Measurements from ENCODE around the gene DIPK1C. TPM values are rescaled to one million over a fixed set of nuclear protein-coding genes. Genes with fewer than 3 reads are reported as not detected.

Gene DIPK1C
- total and polyA plus RNA-seq, 10 of the 15 experiments (the other 5 are each of a cell fraction or from before 2014, with no cell fraction given): not detected

DNA sequence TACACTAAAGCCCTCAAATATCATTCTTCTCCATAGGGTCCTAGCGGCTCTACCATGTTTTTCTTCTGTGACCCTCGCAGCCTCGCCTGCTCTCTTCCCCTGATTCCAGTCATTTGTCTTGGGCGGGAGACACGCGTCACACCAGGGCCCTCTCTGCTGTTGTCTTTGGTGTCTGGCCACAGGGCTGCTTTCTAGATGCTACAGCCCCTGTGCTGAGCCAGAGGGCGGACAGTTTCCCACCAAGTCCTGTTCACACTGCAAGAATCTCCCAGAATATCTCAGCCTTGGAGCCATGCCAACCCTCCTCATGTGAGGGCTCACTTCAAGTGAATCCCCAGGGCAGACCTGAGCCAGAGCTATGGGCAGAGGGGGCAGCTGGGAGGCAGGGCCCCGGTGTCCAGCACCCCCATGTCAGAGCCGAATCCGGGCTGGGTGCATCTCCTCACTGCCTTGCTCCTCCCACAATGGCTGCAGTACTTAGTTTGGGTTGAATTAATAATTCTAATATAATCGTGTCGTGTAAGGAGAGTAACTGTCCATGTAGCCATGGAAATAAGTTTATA is 42.1 kb downstream of the DIPK1C start:
- H4K20me1 ChIP-seq (ENCODE audit: control insufficient read depth, insufficient read depth): no peaks in the 10 kb centered on the region
- no peak overlapping the region for H3K4me3 ChIP-seq
- 51% methylated on average over 12 of the region's 12 CpGs for WGBS (ENCODE audit: insufficient coverage, insufficient replicate concordance, low lambda C conversion rate, missing lambda C conversion rate)
- in situ Hi-C loops (cut with MboI): no loop called here
- ChIA-PET POLR2A (no interaction called here), RAD21 (ENCODE audit: unreplicated experiment) (no interaction called here), SMC1A (ENCODE audit: uncharacterized antibody, unreplicated experiment) (no interaction called here), CTCF (no interaction called here)
- BruUV-seq (replicated peaks): no TSS peak
- ATAC-seq (no peak), DNase-seq (ENCODE audit: low read depth, low spot score) (no peak), FAIRE-seq (no peak)
- H3K27me3 ChIP-seq (replicated peaks in 1 of 2; ENCODE audit: control insufficient read depth in 2 of 2, insufficient read depth in 2 of 2, low read length in 1 of 2): peaks cover 4 to 11% of the 10 kb centered on the region in 2 experiments; a peak in 3 of 4 replicates
- H3K79me2 ChIP-seq (ENCODE audit: control insufficient read depth, insufficient read depth, low read length): no peaks in the 10 kb centered on the region
- no peaks in the 10 kb centered on the region for H3K36me3 ChIP-seq (ENCODE audit: control insufficient read depth in 2 of 2, insufficient read depth in 2 of 2, low read length in 1 of 2)
- no peak overlapping the region for H2AFZ ChIP-seq (ENCODE audit: control insufficient read depth, low read depth, low read length)
- intact Hi-C loops (cut with micrococcal nuclease; ENCODE audit: unreplicated experiment): no loop called here
- H3K4me1 ChIP-seq (ENCODE audit: control insufficient read depth, insufficient read depth, low read length): no peaks in the 10 kb centered on the region
- no peak overlapping the region for H3K27ac ChIP-seq (ENCODE audit: control insufficient read depth, insufficient read depth)
- no peak overlapping the region for H3K4me2 ChIP-seq (ENCODE audit: control insufficient read depth, insufficient read depth)
- no peaks in the 10 kb centered on the region; the same call in 2 of the 3 replicates for H3K9me3 ChIP-seq (replicated peaks; ENCODE audit: control insufficient read depth, insufficient read depth, low read length)
- no peak overlapping the region for H3K9ac ChIP-seq (ENCODE audit: control insufficient read depth, insufficient read depth, low read length)
- no peak for TF ChIP-seq MYC (IDR thresholded peaks at IDR 0.05; ENCODE audit: insufficient read depth, insufficient read length, insufficient replicate concordance, low read length, severe bottlenecking)
- TF ChIP-seq SUPT20H (IDR thresholded peaks at IDR 0.05; ENCODE audit: borderline replicate concordance, control insufficient read depth, low read depth, low read length): no peak
- no peak for TF ChIP-seq NFYB (IDR thresholded peaks at IDR 0.05; ENCODE audit: insufficient read depth, low read depth, low read length)
- no peak for TF ChIP-seq JUNB (IDR thresholded peaks at IDR 0.05)
- no peak for TF ChIP-seq ZZZ3 (IDR thresholded peaks at IDR 0.05; ENCODE audit: control insufficient read depth, insufficient read length, low read depth)
- TF ChIP-seq CBX3 (IDR thresholded peaks at IDR 0.05; ENCODE audit: borderline replicate concordance, low read depth): no peak

- no peaks in the 10 kb centered on the region for H3K36me3 ChIP-seq (ENCODE audit: control insufficient read depth in 2 of 2, insufficient read depth in 2 of 2, low read length in 1 of 2)
- peaks cover 4 to 6% of the 10 kb centered on the region in 2 experiments; a peak in 3 of 4 replicates for H3K27me3 ChIP-seq (replicated peaks in 1 of 2; ENCODE audit: control insufficient read depth in 2 of 2, insufficient read depth in 2 of 2, low read length in 1 of 2)
- H3K4me3 ChIP-seq: no peak overlapping the region
- ATAC-seq: no peak
- ChIA-PET SMC1A (ENCODE audit: uncharacterized antibody, unreplicated experiment) (no interaction called here), CTCF (no interaction called here), POLR2A (no interaction called here), RAD21 (ENCODE audit: unreplicated experiment) (no interaction called here)
- H3K4me2 ChIP-seq (ENCODE audit: control insufficient read depth, insufficient read depth): no peak overlapping the region
- intact Hi-C loops (cut with micrococcal nuclease; ENCODE audit: unreplicated experiment): no loop called here
- H3K9me3 ChIP-seq (replicated peaks; ENCODE audit: control insufficient read depth, insufficient read depth, low read length): no peaks in the 10 kb centered on the region; the same call in 2 of the 3 replicates
- H3K4me1 ChIP-seq (ENCODE audit: control insufficient read depth, insufficient read depth, low read length): no peaks in the 10 kb centered on the region
- FAIRE-seq: no peak
- H4K20me1 ChIP-seq (ENCODE audit: control insufficient read depth, insufficient read depth): no peaks in the 10 kb centered on the region
- no peak overlapping the region for H2AFZ ChIP-seq (ENCODE audit: control insufficient read depth, low read depth, low read length)
- H3K9ac ChIP-seq (ENCODE audit: control insufficient read depth, insufficient read depth, low read length): no peak overlapping the region
- DNase-seq (ENCODE audit: low read depth, low spot score): no peak
- in situ Hi-C loops (cut with MboI): no loop called here
- WGBS (ENCODE audit: insufficient coverage, insufficient replicate concordance, low lambda C conversion rate, missing lambda C conversion rate): 13% methylated on average over 7 of the region's 7 CpGs
- no peaks in the 10 kb centered on the region for H3K79me2 ChIP-seq (ENCODE audit: control insufficient read depth, insufficient read depth, low read length)
- no TSS peak for BruUV-seq (replicated peaks)
- no peak overlapping the region for H3K27ac ChIP-seq (ENCODE audit: control insufficient read depth, insufficient read depth)
- TF ChIP-seq, protein P1, sequence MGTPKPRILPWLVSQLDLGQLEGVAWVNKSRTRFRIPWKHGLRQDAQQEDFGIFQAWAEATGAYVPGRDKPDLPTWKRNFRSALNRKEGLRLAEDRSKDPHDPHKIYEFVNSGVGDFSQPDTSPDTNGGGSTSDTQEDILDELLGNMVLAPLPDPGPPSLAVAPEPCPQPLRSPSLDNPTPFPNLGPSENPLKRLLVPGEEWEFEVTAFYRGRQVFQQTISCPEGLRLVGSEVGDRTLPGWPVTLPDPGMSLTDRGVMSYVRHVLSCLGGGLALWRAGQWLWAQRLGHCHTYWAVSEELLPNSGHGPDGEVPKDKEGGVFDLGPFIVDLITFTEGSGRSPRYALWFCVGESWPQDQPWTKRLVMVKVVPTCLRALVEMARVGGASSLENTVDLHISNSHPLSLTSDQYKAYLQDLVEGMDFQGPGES (IDR thresholded peaks at IDR 0.05): no peak
- TF ChIP-seq FOXM1 (IDR thresholded peaks at IDR 0.05; ENCODE audit: low read depth, low read length) (no peak), SMAD5 (IDR thresholded peaks at IDR 0.05; ENCODE audit: low read depth) (no peak), CREB1 (IDR thresholded peaks at IDR 0.05; ENCODE audit: low read depth) (no peak), CEBPZ (IDR thresholded peaks at IDR 0.05; ENCODE audit: low read depth, low read length) (no peak), SPI1 (IDR thresholded peaks at IDR 0.05; ENCODE audit: borderline replicate concordance, insufficient read depth, low read depth, low read length) (no peak), GABPA (IDR thresholded peaks at IDR 0.05; ENCODE audit: low read depth) (no peak), PAX5 (IDR thresholded peaks at IDR 0.05; ENCODE audit: borderline replicate concordance, low read depth, low read length) (no peak)
Observed at GRCh38 chr18:74413836-74414235, 43.3 kb downstream of the DIPK1C start.
